ENCODE measurements around the gene KHDC4. TPM values are rescaled to one million over a fixed set of nuclear protein-coding genes. Genes with fewer than 3 reads are reported as not detected.

KHDC4 gene
- total RNA-seq, 1 experiment from 2014 or later = 57.7 TPM

DNA sequence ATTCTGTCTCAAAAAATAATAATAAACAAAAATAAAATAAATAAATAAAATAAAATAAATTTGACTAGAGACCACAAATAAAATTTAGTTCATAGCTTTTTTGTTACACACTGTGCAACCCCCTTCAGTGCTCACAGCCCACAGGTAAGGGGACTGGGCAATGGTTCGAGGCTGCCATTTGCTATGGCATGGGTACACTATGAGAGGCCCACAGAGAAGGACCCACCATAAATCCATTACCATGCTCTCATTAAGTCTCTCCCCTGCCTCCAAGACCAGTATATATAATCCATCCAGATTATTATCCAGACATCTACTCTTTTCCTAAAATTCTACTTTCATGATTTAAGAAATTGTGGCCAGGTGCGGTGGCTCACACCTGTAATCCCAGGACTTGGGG, 14.4 kb downstream of the KHDC4 start:
- no peak overlapping the region for H2BK5ac ChIP-seq (ENCODE audit: insufficient read length, low read length)
- Mint-ChIP-seq H3K27me3 (ENCODE audit: low read depth) (no peaks in the 10 kb centered on the region), H3K9me3 (no peaks in the 10 kb centered on the region), H3K4me1 (no peaks in the 10 kb centered on the region), H3K4me3 (no peak overlapping the region), H3K36me3 (ENCODE audit: insufficient read depth in 1 of 3, low read depth in 3 of 3) (peaks cover 58 to 93% (median 91%) of the 10 kb centered on the region in 3 experiments), H3K27ac (no peak overlapping the region)
- no peak overlapping the region for H2BK120ac ChIP-seq (ENCODE audit: low read depth, low read length, poor library complexity, severe bottlenecking)
- no peak overlapping the region for H3K23ac ChIP-seq (ENCODE audit: insufficient read length, low read depth, low read length)
- H3K4ac ChIP-seq (ENCODE audit: low read depth, low read length) = no peak overlapping the region
- no peak overlapping the region for H2AK5ac ChIP-seq (ENCODE audit: insufficient read length, low read length)
- no peak overlapping the region for H3K27ac ChIP-seq (ENCODE audit: insufficient read length, low read depth, low read length)
- no peak overlapping the region for H2BK12ac ChIP-seq (ENCODE audit: insufficient read length, low read depth, low read length)
- no peak for TF ChIP-seq CTCF (conservative IDR thresholded peaks at IDR 0.05)
- WGBS (ENCODE audit: extremely low coverage, insufficient read length, low lambda C conversion rate) = no CpG with 5 or more reads among the region's 2 CpGs
- H3K18ac ChIP-seq (ENCODE audit: insufficient read length, low read depth, low read length) = no peak overlapping the region
- H3K27me3 ChIP-seq (ENCODE audit: insufficient read depth, low read length) = no peaks in the 10 kb centered on the region
- H3K4me1 ChIP-seq (ENCODE audit: insufficient read depth, low read length) = no peaks in the 10 kb centered on the region
- H4K20me1 ChIP-seq (ENCODE audit: control insufficient read depth, insufficient read depth, insufficient read length) = no peaks in the 10 kb centered on the region
- H4K8ac ChIP-seq (replicated peaks; ENCODE audit: insufficient read length, low read depth, low read length) = no peak overlapping the region
- no peak overlapping the region for H4K5ac ChIP-seq (ENCODE audit: insufficient read length, low read depth, low read length)
- no peak for DNase-seq
- H3K4me2 ChIP-seq (ENCODE audit: insufficient read depth, insufficient read length, low read length) = no peak overlapping the region
- H3K56ac ChIP-seq (ENCODE audit: insufficient read length, low read depth, low read length) = no peak overlapping the region
- H3K9ac ChIP-seq (ENCODE audit: extremely low read depth, insufficient read length, low read length) = no peak overlapping the region
- H3K14ac ChIP-seq (ENCODE audit: insufficient read depth, low read length) = no peak overlapping the region
- H3T11ph ChIP-seq (ENCODE audit: low read length) = no peak overlapping the region
- H3K79me1 ChIP-seq (ENCODE audit: insufficient read depth, low read depth, low read length, poor library complexity, severe bottlenecking) = no peaks in the 10 kb centered on the region
- no peak overlapping the region for H4K91ac ChIP-seq (ENCODE audit: insufficient read length, low read depth, low read length)
- no peak overlapping the region for H2AFZ ChIP-seq (ENCODE audit: low read length)
- H2BK15ac ChIP-seq (ENCODE audit: low read depth, low read length) = no peak overlapping the region
- H3K23me2 ChIP-seq (ENCODE audit: insufficient read length, low read depth, low read length, poor library complexity, severe bottlenecking) = no peaks in the 10 kb centered on the region
- no peaks in the 10 kb centered on the region for H3K9me3 ChIP-seq (ENCODE audit: control insufficient read depth, low read depth, low read length)
- no peaks in the 10 kb centered on the region for H3K79me2 ChIP-seq (ENCODE audit: insufficient read depth, low read length)
- H2BK20ac ChIP-seq (ENCODE audit: low read depth, low read length, poor library complexity, severe bottlenecking) = no peak overlapping the region

All from H9 (cell line).